Fibroblast of skin of abdomen (primary cell): ENCODE data around the gene SLC38A9.

Experiments used
- DNase-seq: peaks from one replicate; pipeline ENCODE4 v3.0.0-alpha.2; 2013

Gene SLC38A9

DNA sequence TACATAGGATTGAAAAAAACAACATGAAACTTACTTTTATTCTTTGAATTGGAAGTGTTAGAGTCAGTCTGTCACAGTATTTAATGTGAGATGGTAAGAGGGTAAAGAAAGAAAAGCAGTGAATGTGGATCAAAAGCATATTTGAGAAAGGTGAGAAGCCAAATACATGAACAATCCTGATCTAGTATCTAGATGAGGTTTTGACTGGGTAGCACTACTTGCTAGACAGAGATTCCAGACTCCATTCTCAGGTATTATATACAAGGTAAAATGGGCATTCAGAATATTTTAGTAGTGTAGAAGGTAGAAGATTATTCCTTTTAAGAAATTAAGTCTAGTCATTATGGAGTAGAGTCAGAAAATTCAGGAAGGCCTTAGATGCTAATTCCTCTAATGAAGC lies 62.2 kb downstream of the SLC38A9 start:
- no peak for DNase-seq

DNA sequence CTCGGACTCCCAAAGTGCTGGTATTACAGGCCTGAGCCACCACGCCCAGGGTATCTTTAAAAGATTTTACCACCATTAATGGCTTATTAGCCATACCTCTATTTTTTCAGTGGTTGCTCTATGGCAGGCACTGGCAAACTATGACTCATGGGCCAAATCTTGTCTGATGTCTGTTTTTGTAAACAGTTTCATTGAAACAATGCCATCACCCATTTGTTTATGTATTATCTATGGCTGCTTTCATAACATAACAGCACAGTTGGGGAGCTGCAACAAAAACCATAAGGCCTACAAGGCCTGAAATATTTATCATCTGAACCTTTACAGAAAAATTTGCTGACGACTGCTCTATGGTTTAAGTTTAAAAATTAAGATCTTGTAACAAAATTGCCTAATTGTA lies 66.8 kb downstream of the SLC38A9 start:
- DNase-seq: no peak

DNA sequence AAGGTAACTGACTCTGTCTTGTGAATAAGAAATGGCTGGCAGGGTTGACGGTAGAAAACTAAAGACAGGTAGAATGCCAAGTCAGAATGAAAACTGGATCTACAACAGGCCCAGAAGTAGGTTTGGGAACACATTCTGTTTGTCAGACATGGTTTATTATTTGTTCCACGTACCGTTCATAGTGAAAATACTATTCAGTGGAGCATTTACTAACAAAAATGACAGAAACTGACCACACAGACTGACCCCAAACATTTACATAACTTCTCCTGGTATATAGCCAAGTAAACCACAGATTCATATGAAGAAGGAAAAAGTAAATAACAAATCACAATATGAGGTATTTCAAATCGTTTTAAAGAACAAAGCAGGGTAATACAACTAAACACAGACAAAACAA lies 73.7 kb downstream of the SLC38A9 start:
- DNase-seq: no peak

DNA sequence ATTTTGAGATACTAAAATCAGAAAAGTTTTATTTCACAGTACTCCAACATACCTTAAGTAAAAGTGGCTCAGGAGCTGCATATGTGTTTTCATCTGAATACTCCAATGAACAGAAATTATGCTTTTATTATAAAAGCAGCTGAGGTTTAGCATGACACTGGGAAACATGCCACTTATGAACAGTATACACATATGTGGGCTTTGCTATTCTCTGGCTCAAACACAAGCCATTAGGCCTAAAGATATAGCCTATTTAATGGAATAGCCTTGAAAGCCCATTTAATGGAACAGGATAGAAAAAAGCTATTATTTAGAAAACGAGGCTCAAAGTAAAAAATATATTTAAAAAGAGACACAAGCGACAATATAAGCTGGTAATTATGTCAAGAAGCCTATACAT lies 74.1 kb downstream of the SLC38A9 start:
- DNase-seq: no peak

DNA sequence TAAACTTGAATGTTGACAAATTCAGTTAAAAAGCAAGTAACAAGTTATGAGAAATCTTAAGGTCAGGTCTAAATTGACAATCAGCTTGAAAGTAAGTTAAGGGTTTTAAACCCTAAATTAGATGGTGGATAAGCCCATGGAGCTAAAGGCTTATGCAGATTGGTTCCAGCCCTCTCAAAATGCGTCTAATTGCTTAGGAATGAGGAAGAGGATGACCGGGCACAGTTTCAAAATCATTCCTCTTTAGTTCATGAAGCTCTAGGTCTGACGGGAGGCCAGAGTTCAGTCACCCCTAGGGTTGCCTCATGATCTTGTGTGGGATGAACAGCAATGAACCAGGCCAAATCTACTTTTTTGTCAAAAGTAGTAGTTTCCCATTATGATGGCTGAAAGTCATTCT lies 75.4 kb downstream of the SLC38A9 start:
- peak; percentile 57 for DNase-seq

DNA sequence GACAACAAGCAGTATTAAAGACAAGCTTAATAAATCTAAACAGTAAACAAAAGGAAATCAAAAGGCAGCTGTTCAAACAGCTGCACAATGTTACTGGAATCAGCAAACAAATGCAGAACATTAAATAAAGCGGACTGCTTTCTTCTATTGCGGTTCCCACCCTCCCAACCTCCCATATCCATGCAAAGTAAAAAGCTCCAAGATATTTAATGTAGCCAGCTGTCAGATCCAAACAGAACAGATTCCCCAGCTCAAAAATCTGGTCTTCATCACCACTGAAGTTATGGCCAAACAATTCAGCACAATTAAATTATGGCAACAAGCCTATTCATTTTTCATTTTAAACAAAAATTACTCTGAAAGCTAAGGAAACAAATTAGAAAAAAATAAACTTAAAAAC lies 75.9 kb downstream of the SLC38A9 start:
- DNase-seq: peak; percentile 18

DNA sequence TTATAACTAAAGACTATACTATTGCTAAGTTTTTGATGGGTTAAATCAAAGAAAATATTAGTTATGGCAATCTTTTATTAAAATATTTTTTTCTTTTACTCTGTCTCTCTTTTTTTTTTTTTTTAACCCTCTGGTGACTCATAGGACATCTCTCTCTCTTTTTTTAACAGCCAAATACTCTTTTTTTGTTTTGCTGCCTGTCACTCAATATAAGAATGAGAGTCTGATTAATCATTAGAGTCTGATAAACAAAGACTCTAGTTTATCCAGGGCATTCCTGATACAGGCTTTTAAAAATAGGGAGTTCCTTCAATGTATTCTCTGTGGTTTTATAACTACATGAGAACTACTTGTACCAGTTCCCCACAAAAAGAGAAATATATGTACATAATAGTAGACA lies 77.3 kb downstream of the SLC38A9 start:
- no peak for DNase-seq

DNA sequence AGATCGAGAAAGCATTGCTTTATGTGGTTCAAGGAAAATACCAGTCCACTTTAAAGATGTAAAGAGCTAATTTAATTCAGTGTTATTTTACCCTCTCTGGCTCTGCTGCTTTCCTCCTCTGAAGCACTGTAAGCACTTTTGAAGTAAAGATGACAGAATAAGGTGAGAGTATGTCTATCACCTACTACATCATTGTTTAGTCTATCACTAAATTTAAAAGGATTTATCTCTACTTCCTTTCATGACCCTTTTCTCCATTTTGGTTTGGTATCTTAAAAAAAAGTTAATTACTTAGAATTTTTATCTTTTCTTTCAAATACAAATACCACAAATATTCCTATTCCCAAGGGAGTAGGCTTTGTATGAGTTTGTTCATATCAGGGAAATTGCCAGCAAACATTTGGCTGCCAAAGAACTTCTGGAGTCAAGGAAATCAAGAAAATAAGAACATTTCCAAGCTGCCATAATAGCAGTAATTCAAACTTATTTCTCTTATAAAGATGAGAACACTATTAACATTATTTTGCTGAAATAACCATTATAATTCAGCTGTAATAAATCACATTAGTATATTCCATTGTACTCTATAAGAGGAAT lies 77.8 kb downstream of the SLC38A9 start:
- DNase-seq: peak; percentile 74

DNA sequence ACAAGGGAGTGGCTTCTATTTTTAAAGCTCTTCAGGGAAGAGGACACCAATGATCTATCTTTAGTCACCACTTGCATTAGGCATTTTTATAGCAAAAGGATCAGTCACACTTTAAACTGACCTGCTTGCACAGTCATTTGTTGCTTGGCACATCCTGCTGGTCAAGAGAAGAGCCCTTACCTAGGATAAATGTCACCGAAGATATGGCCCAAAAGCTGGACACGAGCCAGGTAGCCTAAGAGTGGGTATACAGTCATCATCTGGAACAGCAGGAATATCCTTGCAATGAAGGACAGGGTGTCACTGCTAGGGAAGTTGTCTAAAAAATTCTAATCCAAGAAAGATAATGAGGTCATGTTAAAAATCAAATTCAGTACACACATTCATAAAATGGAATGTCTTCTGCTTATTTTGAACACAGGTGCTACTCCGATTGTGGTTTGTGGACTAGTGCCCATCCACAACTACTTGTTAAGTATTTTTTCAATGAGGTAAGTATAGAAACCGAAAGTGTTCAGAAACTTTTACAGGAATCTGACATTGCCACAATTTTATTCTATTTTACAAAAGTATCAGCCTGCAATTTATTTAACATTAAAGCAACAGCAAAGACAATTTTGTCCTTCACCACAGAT lies 78.4 kb downstream of the SLC38A9 start:
- DNase-seq: peak; percentile 54

DNA sequence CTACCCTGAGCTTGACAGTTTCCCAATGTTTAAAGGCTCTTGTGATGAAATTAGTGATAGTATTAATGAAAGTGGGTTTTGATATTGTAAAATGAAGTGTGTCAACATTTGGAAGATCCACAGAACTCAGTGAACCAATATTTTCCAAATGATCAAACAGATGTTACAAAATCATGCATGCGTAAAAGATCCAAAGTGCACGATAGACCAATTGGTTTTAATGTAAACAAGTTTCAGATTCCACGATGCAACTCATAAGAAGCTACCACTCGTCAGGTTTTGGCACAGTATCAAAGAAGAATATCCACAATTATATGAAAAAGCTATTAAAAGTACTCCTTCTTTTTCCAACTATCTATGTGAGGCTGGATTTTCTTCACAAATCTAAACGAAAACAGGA lies 82.3 kb downstream of the SLC38A9 start:
- DNase-seq: no peak

DNA sequence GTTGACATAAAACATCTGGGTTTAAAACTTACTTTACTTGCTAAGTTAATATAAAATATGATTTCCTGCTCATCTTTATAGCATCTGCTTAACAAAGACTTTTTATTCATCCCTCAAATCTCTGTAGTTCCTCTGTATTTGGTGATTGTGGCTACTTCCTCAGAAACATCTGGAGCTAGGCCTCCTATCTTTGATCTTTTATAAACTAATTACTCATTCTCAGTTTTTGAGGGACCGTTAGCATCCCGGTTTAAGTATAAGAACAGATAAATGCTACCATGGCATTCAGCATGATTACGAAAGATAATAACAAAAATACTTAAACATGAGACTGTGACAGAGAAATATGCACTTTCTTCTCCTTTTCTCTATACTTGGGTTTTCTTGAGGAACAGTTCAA lies 85.3 kb downstream of the SLC38A9 start:
- peak; percentile 9 for DNase-seq

DNA sequence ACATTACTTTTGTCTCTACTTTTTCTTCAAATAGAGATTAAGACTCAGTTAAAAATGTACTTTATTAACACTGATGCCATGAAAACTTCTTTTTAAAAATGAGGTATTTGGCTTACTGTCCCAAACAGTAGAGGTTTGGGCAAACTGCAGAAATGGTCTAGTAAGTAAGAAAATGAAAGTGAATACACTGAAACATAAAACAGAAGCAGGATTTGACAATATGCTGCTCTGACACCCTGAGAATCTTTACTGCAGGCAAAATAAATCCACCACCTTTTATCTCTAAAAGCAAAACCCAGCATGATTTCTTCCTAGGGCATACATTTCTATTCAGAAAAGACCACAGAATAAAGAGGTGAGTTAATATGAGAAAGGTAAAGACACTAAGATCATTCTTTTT lies 86.2 kb downstream of the SLC38A9 start:
- DNase-seq: no peak

DNA sequence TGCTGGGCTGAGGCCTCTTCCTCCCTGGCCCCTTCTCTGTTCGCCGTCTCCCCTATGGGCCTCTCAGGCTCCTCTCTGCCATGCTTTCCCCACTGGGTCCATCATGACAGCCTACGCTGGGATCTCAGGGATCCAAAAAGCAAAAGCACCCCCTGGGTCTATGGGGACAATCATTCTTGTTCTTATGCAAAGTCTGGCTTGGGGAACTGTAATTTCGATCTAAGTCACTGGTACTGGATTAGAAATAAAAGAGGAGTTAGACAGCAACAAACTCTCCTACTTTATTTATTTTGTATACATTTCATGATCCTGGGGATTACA lies 86.6 kb downstream of the SLC38A9 start:
- DNase-seq: no peak

DNA sequence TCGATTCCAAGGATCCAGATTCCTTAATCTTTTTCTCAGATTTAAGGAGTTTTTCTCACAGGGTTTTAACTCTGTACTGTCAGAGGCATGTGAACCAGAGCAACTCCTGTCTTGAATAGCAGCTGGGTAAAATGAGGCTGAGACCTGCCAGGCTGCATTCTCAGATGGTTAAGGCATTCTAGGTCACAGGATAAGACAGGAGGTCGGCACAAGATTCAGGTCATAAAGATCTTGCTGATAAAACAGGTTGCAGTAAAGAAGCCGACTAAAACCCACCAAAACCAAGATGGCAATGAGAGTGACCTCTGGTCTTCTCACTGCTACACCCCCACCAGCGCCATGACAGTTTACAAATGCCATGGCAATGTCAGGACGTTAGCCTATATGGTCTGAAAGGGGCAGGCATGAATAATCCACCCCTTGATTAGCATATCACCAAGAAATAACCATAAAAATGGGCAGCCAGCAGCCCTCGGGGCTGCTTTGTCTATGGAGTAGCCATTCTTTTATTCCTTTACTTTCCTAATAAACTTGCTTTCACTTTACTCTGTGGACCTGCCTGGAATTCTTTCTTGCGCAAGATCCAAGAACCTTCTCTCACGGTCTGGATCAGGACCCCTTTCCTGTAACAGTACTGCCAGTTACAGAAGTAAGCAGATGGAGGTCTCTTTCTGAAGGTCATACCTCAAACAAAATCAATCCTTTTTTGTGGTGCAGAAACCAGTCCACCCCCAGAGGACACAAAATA lies 87.1 kb downstream of the SLC38A9 start:
- DNase-seq: no peak

DNA sequence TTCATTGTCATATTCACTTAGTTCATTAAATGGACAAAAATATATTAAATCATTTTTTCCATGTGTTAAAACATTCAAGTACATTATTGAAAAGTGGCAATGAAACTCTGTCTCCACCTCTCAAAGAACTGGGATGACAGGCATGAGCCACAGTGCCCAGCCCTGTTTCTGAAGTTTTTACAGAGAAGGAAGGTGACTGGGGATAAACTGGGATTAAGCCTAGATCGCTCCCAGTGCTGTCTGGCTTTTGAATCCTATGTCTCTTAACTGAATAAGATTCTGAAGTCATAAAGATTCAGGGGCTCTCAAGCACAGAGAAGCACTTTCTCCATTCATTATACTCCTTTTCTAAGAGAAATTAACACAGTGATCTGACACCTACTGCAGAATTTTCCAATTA lies 88.3 kb downstream of the SLC38A9 start:
- DNase-seq: no peak

DNA sequence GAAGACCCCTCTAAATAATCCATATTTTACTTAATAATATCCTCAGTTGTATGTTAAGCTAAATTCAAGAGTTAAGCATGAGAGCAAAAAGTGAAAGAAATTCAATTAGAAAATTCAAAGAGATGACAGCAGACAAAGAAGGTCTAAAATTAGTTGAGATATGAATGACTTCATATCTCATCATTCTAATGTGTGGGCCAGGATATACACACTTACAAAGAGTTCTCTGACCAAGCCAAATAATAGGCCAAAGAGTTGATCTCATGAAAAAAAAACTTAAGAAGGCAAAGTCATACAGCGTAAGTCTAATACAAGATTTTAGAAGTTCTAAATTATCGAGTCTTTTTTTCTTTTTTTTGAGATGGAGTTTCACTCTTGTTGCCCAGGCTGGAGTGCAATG lies 89.7 kb downstream of the SLC38A9 start:
- no peak for DNase-seq

DNA sequence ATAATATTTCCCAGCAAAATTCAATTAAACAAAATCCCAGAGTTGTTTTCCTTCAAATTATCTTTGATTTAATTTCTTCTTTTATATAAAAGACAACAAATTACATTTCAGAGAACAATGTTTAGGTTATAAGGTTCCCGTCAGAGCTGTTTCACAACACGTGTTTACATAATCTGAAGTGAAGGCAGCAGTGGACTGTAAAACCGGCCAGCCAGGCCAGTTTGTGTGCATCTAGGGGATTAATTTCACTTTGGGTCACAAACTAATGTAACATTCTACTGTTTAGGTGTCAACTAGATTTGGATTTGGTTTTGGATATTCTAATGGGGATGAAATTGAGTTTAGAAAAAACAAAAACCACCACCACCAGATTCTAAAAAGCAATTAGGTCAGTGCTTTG lies 90.9 kb downstream of the SLC38A9 start:
- no peak for DNase-seq

DNA sequence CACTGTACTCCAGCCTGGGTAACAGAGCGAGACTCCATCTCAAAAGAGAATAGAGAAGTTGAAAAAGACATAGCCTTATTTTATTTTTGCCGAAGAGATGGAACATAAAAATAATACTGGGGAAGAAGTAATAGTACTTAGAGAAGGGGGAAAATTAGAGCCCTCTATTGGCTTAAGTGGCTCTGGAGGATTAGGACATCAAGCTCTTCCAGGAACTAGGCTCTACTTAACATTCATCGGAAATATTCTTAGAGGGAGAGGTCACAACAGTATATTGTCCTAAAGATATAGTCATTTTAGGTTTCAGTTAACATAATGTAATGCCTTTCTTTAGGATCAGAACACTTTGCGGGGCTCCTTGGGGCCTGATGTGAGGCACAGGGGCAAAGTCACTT lies 91.4 kb downstream of the SLC38A9 start:
- DNase-seq: no peak

DNA sequence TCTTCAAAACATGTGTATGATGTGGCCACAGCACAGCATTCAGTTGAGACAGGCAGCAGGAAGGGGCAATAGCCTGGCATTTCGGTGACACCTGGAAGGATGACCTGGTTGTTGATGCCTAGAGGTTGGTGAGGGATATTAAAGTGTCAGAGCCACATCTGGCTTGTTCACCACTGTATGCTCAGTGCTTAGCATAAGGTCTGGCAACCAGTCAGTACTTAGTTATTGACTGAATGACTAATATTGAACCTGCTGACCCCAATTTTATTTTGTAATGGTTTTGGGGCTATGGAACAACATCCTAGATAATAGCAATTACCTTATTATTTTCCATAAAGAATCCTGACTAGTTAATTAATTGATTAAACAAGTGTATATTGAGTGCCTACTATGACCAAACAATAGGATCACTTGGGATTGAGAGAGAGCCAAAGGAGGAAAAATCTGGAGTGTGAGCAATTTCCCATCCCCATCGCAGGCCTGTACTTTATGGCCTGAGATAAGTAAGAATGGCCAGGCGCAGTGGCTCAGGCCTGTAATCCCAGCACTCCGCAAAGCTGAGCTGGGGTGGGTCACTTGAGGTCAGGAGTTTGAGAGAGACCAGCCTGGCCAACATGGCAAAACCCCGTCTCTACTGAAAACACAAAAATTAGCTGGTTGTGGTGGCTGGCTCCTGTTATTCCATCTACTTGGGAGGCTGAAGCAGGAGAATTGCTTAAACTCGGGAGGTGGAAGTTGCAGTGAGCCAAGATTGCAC lies 91.9 kb downstream of the SLC38A9 start:
- no peak for DNase-seq

DNA sequence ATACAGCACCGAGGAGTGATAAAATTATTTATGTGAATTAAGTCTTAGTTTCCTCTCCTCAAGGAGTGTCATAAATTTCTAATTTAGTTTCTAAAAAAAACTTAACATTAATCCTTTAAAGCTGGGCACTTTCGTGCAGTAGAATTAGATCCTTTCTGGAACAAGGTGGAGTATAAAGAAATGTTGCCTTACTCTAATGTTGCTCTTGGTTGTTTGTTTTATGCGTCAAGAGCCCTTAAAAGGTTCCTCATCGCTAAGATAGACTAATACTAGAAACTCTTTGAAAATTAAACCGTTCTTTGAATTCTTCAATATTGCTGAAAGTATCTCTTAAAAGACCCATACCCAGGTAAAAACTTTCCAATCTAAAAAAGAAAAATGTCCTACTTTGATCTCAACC lies 93.8 kb downstream of the SLC38A9 start:
- DNase-seq: no peak

DNA sequence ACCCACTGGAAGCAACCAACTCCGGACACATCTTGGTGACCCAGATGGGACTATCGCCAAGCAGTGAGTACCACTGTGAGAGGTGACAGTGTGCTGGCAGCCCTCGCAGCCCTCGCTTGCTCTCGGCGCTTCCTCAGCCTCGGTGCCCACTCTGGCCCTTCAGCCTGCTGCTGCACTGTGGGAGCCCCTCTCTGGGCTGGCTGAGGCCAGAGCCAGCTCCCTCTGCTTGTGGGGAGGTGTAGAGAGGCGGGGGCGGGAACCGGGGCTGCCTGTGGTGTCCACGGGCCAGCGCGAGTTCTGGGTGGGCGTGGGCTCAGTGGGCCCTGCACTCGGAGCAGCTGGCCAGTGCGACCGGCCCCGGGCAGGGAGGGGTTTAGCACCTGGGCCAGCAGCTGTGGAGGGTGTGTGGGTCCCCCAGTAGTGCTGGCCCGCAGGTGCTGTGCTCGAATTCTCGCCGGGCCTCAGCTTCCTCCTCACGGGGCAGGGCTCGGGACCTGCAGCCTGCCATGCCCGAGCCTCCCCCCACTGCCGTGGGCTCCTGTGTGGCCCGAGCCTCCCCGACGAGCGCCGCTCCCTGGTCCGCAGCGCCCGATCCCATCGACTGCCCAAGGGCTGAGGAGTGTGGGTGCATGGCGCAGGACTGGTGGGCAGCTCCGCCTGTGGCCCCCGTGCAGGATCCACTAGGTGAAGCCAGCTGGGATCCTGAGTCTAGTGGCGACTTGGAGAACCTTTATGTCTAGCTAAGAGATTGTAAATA lies 98.8 kb downstream of the SLC38A9 start:
- DNase-seq: no peak

DNA sequence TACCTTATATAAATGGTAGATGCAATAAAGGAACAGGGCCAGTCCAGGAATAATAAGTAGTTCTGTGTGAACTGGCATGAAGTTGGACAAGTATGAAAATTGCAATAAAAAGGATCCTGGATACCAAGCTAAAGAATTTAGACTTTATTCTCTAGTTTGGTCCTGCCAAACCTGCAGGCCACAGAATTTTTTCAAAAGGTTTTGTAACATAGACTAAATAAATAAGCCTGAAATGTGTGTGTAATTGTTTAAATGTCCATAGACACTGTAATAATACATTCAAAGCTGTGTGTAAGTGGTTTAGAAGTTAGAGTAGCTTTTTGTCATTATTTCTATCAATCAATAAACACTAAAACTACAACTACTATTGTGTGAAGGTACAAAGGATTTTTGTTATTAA lies 101.6 kb downstream of the SLC38A9 start:
- DNase-seq: no peak

DNA sequence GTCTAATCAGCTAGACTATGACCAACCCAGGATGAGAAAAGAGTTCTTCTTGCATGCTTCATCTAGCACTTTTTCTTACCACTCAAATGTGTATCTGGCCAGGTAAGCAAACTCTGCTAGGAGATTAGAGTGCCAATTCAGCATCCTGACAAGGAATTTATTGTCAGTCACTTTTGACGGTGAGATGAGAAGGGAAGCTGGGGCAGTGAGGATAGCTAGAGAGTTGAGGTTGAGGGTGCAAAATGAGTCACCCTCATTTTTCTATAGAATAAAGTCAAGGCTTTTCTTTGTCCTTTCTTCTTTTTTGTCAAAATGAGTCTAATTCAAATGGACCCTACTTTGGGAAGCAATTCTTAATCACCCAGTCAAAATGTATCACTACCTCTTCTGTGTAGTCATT lies 102.7 kb downstream of the SLC38A9 start:
- DNase-seq: no peak
